H1 (cell line): ENCODE measurements around the gene PMM1. TPM values are rescaled to one million over a fixed set of nuclear protein-coding genes. Genes with fewer than 3 reads are reported as not detected.

Experiments
- ATF3 ChIP-seq: IDR thresholded peaks from 2 replicates; pipeline ENCODE4 v1.6.1; 2011; ENCODE audit warnings: low read depth, mild to moderate bottlenecking, low read length; ENCODE audit not compliant: insufficient read depth
- CHD7 ChIP-seq: fragments of 300-600 bp; sonication (generic); IDR thresholded peaks from 2 replicates; pipeline ENCODE4 v1.7.1; 2012; ENCODE audit warnings: low read length, moderate library complexity, mild to moderate bottlenecking, inconsistent platforms; ENCODE audit not compliant: insufficient replicate concordance
- CTBP2 ChIP-seq: IDR thresholded peaks from 2 replicates; pipeline ENCODE4 v1.7.0; 2011; ENCODE audit warnings: borderline replicate concordance, mild to moderate bottlenecking, moderate library complexity, mixed read lengths, low read length; ENCODE audit not compliant: insufficient read depth, insufficient read length
- GABPA ChIP-seq: IDR thresholded peaks from 2 replicates; pipeline ENCODE4 v1.6.1; 2011; ENCODE audit warnings: mild to moderate bottlenecking, low read length, moderate library complexity, borderline replicate concordance; ENCODE audit not compliant: insufficient read depth
- NRF1 ChIP-seq: IDR thresholded peaks from 2 replicates; pipeline ENCODE4 v1.6.1; 2011; ENCODE audit warnings: mild to moderate bottlenecking, low read depth, low read length, improper control_type of control experiment
- POLR2AphosphoS5 ChIP-seq: IDR thresholded peaks from 2 replicates; pipeline ENCODE4 v1.6.1; 2011; ENCODE audit warnings: low read depth, low read length
- POU5F1 ChIP-seq: IDR thresholded peaks from 2 replicates; pipeline ENCODE4 v1.6.1; 2011; ENCODE audit warnings: low read depth, mild to moderate bottlenecking, low read length, moderate library complexity
- SP1 ChIP-seq: IDR thresholded peaks from 2 replicates; pipeline ENCODE4 v1.6.1; 2011; ENCODE audit warnings: low read depth, low read length
- SP2 ChIP-seq: IDR thresholded peaks from 2 replicates; pipeline ENCODE4 v1.6.1; 2012; ENCODE audit warnings: mild to moderate bottlenecking, low read length, inconsistent platforms
- SUZ12 ChIP-seq: fragments of 200-600 bp; sonication (generic); IDR thresholded peaks from 2 replicates; pipeline ENCODE4 v1.6.1; 2012; ENCODE audit warnings: mild to moderate bottlenecking, inconsistent platforms, low read length, moderate library complexity, mixed read lengths
- TBP ChIP-seq: IDR thresholded peaks from 2 replicates; pipeline ENCODE4 v1.6.1; 2011; ENCODE audit warnings: low read depth, low read length, improper control_type of control experiment
- TEAD4 ChIP-seq: IDR thresholded peaks from 2 replicates; pipeline ENCODE4 v1.6.1; 2012; ENCODE audit warnings: low read depth, low read length, inconsistent platforms, mixed read lengths
- polyA plus RNA-seq, 7 experiments: library from polyadenylated mRNA; depleted of rRNA in 3 of 7; stranded (reverse) in 5 of 7; unstranded in 2 of 7; fragments of >200 nt in 5 of 7; fragments of 200-250 nt in 2 of 7; gene quantifications; 1 replicate in 5 of 7; 2 replicates in 1 of 7; 4 replicates in 1 of 7; pipeline versions ENCODE4 v1.2.1 to v1.2.3, GENCODE V29; 2011 to 2013; ENCODE audit warnings: missing spikeins in 2 of 7, mixed read lengths in 2 of 7
- total RNA-seq: library from RNA; stranded (reverse); fragmentation: NEBNext Ultra II Directional; extraction: Animal tissue kit (Norgen Biotek cat#: 25700); gene quantifications from 2 replicates; pipeline ENCODE4 v1.2.1, GENCODE V29; 2021

The PMM1 gene
- total and polyA plus RNA-seq, 2 of the 8 experiments (the other 6 are each of a cell fraction or from before 2014, with no cell fraction given): 11.3 to 20.0 TPM

GRCh38 chr22:41603873-41604332 is 14.3 kb upstream of the PMM1 start (continued):
- TF ChIP-seq CHD7 (no peak), GABPA (no peak), TEAD4 (no peak), ATF3 (no peak), SUZ12 (no peak), TBP (no peak), POLR2AphosphoS5 (no peak), SP2 (no peak), POU5F1 (no peak), SP1 (no peak), CTBP2 (no peak), NRF1 (no peak)
